HCEC 1CT (cell line): ENCODE measurements around the gene MARCHF10.
"Not testable (repeated sequence)": the region's sequence is repeated elsewhere in the genome, so short reads cannot be mapped to it uniquely, and the experiment has no call there.

Experiments used
- DNase-seq: peaks from one replicate; pipeline ENCODE4 v3.0.0-alpha.2; 2017

MARCHF10 gene

GRCh38 chr17:62693616-62694409, 114.3 kb downstream of the MARCHF10 start:
- DNase-seq: no peak

GRCh38 chr17:62692721-62693431, 115.2 kb downstream of the MARCHF10 start:
- DNase-seq: peak; percentile 14

GRCh38 chr17:62692159-62692651, 115.9 kb downstream of the MARCHF10 start:
- no peak for DNase-seq

GRCh38 chr17:62691589-62691915, 116.6 kb downstream of the MARCHF10 start:
- DNase-seq: not testable (repeated sequence)

GRCh38 chr17:62690168-62690897, 117.8 kb downstream of the MARCHF10 start:
- no peak for DNase-seq

- DNase-seq: no peak
Measured at GRCh38 chr17:62689441-62690167, 118.5 kb downstream of the MARCHF10 start.

GRCh38 chr17:62688398-62689160, 119.5 kb downstream of the MARCHF10 start:
- no peak for DNase-seq

GRCh38 chr17:62687997-62688396, 120.1 kb downstream of the MARCHF10 start:
- no peak for DNase-seq

- no peak for DNase-seq
Measured at GRCh38 chr17:62684179-62684578, 123.9 kb downstream of the MARCHF10 start.

GRCh38 chr17:62681939-62682381, 126.2 kb downstream of the MARCHF10 start:
- no peak for DNase-seq

GRCh38 chr17:62681061-62681938, 126.8 kb downstream of the MARCHF10 start:
- no peak for DNase-seq

- DNase-seq: no peak
Measured at GRCh38 chr17:62680541-62681052, 127.5 kb downstream of the MARCHF10 start.

GRCh38 chr17:62679866-62680377, 128.2 kb downstream of the MARCHF10 start:
- DNase-seq: no peak

- DNase-seq: no peak
Measured at GRCh38 chr17:62678214-62678919, 129.7 kb downstream of the MARCHF10 start.

GRCh38 chr17:62676952-62677596, 131.0 kb downstream of the MARCHF10 start:
- DNase-seq: no peak

- no peak for DNase-seq
Measured at GRCh38 chr17:62676231-62676943, 131.7 kb downstream of the MARCHF10 start.

GRCh38 chr17:62675701-62676100, 132.4 kb downstream of the MARCHF10 start:
- DNase-seq: no peak

GRCh38 chr17:62675260-62675659, 132.9 kb downstream of the MARCHF10 start:
- DNase-seq: no peak

- DNase-seq: no peak
Measured at GRCh38 chr17:62674841-62675240, 133.3 kb downstream of the MARCHF10 start.
